Measurements from ENCODE around the gene NDUFC1.

NDUFC1 gene

DNA sequence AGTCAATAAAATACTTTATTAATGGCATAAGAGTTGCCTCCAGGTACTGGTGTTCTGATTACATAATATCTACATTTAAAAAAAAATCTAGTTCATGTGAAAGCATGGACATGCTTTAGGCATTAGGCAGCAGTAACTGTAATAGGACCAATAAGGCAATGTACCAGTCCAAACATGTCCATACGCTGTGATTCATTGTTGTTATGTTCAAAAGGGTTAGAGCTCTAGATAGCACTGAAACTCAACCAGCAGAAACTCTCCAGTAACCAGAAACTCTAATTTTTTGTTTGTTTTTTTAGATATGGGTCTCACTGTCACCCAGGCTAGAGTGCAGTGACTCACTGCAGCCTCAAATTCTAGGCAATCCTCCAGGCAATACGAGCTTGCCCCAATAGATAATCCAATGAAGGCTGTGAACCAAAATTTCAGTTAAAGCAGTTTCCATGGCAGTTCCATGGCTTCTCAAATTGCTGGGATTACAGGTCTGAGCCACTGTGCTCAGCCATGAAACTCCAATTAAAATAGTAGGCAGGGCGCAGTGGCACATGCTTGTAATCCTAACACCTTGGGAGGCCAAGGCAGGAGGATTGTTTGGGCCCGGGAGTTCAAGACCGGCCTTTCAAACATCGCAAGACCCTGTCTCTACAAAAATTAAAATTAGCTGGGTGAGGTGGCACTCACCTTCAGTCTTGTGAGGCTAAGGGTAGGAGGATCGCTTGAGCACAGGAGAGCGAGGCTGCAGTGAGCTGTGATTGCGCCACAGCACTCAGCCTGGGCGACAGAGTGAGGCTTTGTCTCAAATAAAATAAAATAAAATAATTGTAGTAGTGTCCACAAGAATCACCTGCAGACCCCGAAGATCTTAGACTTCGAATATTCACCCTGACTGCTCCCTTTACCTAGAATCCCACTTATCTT lies 58.6 kb downstream of the NDUFC1 start:
- Histone ChIP-seq H3K36me3 (no peaks in the 10 kb centered on the region), H3K4me1 (ENCODE audit: control insufficient read depth in 1 of 2, insufficient read depth in 1 of 2, low read depth in 1 of 2, low read length in 1 of 2) (peaks cover 15 to 16% of the 10 kb centered on the region in 2 experiments), H3K27me3 (no peaks in the 10 kb centered on the region), H3K4me3 (ENCODE audit: low read depth in 1 of 2, low read length in 1 of 2) (no peak overlapping the region), H3K27ac (no peak overlapping the region), H3K9me3 (no peaks in the 10 kb centered on the region)
- TF ChIP-seq CTCF (IDR thresholded peaks at IDR 0.05) = no peak

GRCh38 chr4:139242511-139243051 lies 59.7 kb downstream of the NDUFC1 start:
- H3K27ac ChIP-seq = no peak overlapping the region
- TF ChIP-seq CTCF (IDR thresholded peaks at IDR 0.05) = no peak

GRCh38 chr4:139241784-139242151 lies 60.5 kb downstream of the NDUFC1 start:
- no peaks in the 10 kb centered on the region for H3K9me3 ChIP-seq
- no peak for TF ChIP-seq CTCF (IDR thresholded peaks at IDR 0.05)
- no peaks in the 10 kb centered on the region for H3K36me3 ChIP-seq
- H3K27ac ChIP-seq = no peak overlapping the region
- peaks cover 31 to 32% of the 10 kb centered on the region in 2 experiments for H3K4me1 ChIP-seq (ENCODE audit: control insufficient read depth in 1 of 2, insufficient read depth in 1 of 2, low read depth in 1 of 2, low read length in 1 of 2)
- H3K27me3 ChIP-seq = no peaks in the 10 kb centered on the region
- no peak overlapping the region for H3K4me3 ChIP-seq (ENCODE audit: low read depth in 1 of 2, low read length in 1 of 2)

More at GRCh38 chr4:139242511-139243051, 59.7 kb downstream of the NDUFC1 start:
- Histone ChIP-seq H3K4me3 (ENCODE audit: low read depth in 1 of 2, low read length in 1 of 2) (no peak overlapping the region), H3K9me3 (no peaks in the 10 kb centered on the region), H3K4me1 (ENCODE audit: control insufficient read depth in 1 of 2, insufficient read depth in 1 of 2, low read depth in 1 of 2, low read length in 1 of 2) (peaks cover 25 to 27% of the 10 kb centered on the region in 2 experiments), H3K27me3 (no peaks in the 10 kb centered on the region), H3K36me3 (no peaks in the 10 kb centered on the region)

DNA sequence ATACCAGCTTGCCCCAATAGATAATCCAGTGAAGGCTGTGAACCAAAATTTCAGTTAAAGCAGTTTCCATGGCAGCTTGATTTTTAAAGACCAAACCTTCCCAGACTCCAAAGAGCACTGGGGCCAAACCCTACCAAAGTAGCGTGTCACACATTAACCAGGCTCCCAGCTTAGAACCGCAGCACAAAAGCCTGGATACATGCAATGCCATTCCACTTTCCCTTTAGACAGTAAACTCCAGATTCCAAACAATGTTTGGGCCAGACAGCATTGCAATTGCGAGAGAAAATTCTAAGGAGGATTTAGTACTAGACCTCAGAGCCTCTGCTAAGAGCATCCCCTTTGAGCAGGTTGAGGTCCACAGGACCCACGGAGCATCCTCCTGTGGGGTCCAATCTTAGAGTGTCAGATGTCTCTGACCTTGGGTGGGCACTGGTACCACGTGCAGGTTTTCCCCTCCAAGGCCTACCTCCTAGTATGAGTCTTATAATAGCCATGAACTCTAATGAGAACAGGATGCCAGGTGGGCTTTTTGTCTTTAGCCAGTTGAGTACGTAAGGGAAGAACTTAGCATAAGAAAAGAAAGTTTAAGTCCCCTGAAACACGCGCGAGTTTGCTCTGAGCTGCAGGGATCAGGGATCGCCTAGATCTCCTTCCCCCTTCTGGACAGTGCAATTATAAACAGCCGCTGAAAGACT lies 61.0 kb downstream of the NDUFC1 start:
- Histone ChIP-seq H3K9me3 (no peaks in the 10 kb centered on the region), H3K4me3 (ENCODE audit: low read depth in 1 of 2, low read length in 1 of 2) (no peak overlapping the region), H3K4me1 (ENCODE audit: control insufficient read depth in 1 of 2, insufficient read depth in 1 of 2, low read depth in 1 of 2, low read length in 1 of 2) (peaks cover 31 to 32% of the 10 kb centered on the region in 2 experiments), H3K27me3 (no peaks in the 10 kb centered on the region), H3K27ac (no peak overlapping the region), H3K36me3 (no peaks in the 10 kb centered on the region)
- no peak for TF ChIP-seq CTCF (IDR thresholded peaks at IDR 0.05)

Measured in neutrophil (primary cell).